ENCODE results near the gene DIPK1A. TPM values are rescaled to one million over a fixed set of nuclear protein-coding genes. Genes with fewer than 3 reads are reported as not detected.

Gene DIPK1A
- total RNA-seq, 1 experiment from 2014 or later, result 9.6 TPM

DNA sequence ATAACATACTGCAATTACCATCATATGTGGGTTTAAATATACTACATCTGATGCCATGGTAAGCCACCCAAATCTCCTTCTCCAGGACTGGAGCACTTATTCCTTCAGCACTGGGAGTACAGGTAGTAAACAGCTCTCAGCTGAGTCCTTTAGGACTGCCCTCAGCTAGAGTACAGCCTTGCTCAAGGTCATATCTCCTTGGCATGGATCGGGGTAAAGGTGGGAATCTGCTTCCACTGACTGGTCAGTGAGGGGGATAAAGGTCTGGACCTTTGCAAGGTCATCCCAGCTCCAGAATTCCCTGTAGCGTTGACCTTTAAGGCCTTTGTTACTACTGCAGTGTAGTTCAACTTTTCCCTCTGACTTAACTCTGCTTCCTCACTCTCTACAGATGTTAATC, 90.7 kb downstream of the DIPK1A start:
- Histone ChIP-seq H3K4me1 (no peaks in the 10 kb centered on the region), H3K36me3 (no peaks in the 10 kb centered on the region), H3K4me3 (no peak overlapping the region), H3K9me3 (replicated peaks) (0 out of 2 replicates have a peak, but pooled peaks cover 6% of the 10 kb centered on the region), H3K27me3 (no peaks in the 10 kb centered on the region), H3K27ac (no peak overlapping the region)
- DNase-seq, result no peak

DNA sequence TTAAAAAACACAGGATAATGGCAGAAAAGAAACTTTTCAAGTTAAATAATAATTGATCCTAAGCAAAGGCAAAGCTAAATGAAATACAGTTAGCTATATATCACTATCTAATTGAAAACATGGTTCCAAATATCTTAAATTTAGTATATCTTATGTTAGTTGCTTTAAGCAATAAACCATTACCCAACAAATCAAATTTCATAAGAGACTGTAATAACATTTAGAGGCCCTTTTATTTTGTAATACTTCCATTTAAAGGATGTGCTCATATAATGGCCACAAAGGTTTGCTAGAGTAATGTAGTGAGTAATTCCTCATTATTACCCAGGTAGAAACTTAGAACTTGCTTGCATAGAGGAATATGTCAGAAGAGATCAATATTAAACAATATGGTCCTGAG, 97.1 kb downstream of the DIPK1A start:
- DNase-seq, result no peak
- Histone ChIP-seq H3K36me3 (no peaks in the 10 kb centered on the region), H3K27ac (no peak overlapping the region), H3K27me3 (no peaks in the 10 kb centered on the region), H3K4me1 (peaks cover 5% of the 10 kb centered on the region; the same call in 1 of the 2 replicates), H3K9me3 (replicated peaks) (no peaks in the 10 kb centered on the region), H3K4me3 (no peak overlapping the region)

DNA sequence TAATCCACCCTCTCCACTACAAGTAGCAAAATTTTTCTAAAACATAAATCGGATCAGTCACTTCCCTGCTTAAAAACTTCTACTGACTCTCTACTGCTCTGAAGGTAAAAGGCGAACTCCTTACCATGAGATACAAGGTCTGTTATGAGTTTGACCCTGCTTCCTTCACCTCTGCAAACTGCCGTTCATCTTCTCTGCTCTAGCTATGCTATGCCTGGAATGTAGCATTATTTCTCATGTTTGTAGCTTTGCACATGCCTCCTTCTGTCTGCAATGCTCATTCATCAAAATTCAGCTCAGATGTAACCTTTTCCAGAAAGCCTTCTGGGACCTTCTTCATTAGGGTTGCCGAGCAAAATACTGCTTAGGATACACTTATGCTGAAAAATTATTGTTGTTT, 98.7 kb downstream of the DIPK1A start:
- Histone ChIP-seq H3K9me3 (replicated peaks) (no peaks in the 10 kb centered on the region), H3K27me3 (no peaks in the 10 kb centered on the region), H3K4me1 (peaks cover 5% of the 10 kb centered on the region; the same call in 1 of the 2 replicates), H3K4me3 (no peak overlapping the region), H3K27ac (no peak overlapping the region), H3K36me3 (no peaks in the 10 kb centered on the region)
- DNase-seq, result no peak

GRCh38 chr1:92859400-92860039, 101.7 kb downstream of the DIPK1A start:
- Histone ChIP-seq H3K27ac (no peak overlapping the region), H3K36me3 (no peaks in the 10 kb centered on the region), H3K4me1 (peaks cover 5% of the 10 kb centered on the region; the same call in 1 of the 2 replicates), H3K27me3 (no peaks in the 10 kb centered on the region), H3K4me3 (no peak overlapping the region), H3K9me3 (replicated peaks) (no peaks in the 10 kb centered on the region)
- DNase-seq, result no peak

DNA sequence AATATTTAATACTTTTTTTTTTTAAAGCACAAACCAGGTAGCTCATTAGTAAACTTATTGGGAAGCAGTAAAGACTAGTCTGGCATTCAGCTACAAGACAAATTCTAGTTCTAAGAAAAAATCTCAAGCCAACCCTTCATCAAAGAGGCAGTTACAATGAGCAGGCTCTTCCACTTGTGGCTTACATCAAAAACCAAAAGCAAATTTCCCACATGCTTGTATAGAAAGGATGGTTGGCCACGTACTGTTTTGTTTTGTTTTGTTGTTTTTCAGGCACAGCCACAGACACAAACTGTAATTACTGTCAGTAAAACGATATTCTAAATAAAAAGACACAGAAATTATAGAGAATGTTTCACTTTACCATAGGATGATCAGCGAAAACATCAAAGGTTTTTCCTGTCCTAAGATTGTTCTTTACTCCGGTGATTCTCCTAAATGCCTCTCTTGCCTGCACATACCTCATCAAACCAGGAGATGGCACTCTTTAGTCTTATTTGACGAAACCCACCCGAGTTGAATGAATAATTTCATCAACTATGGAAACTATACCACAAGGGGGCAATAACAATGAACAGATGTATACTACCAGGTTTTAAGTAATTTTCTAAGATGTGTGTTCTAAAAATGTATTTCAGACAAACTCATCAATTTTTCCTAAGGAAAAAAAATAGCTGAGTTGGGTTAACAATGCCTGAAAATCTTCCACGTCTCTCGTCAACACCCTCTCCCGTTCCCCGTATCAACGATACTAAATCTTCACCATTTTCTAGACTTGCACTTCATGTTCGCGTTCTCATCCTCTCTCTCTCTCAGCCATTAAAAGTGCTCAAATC, 102.5 kb downstream of the DIPK1A start:
- Histone ChIP-seq H3K4me1 (peaks cover 5% of the 10 kb centered on the region; the same call in 1 of the 2 replicates), H3K36me3 (no peaks in the 10 kb centered on the region), H3K27ac (no peak overlapping the region), H3K9me3 (replicated peaks) (no peaks in the 10 kb centered on the region), H3K4me3 (no peak overlapping the region), H3K27me3 (no peaks in the 10 kb centered on the region)
- DNase-seq, result peak; percentile 47 to 87

GRCh38 chr1:92857817-92858216, 103.4 kb downstream of the DIPK1A start:
- H3K9me3 ChIP-seq (replicated peaks), result no peaks in the 10 kb centered on the region
- no peak overlapping the region for H3K27ac ChIP-seq
- no peaks in the 10 kb centered on the region for H3K27me3 ChIP-seq
- no peak for DNase-seq
- H3K4me3 ChIP-seq, result no peak overlapping the region
- peaks cover 5% of the 10 kb centered on the region; the same call in 1 of the 2 replicates for H3K4me1 ChIP-seq
- H3K36me3 ChIP-seq, result no peaks in the 10 kb centered on the region

DNA sequence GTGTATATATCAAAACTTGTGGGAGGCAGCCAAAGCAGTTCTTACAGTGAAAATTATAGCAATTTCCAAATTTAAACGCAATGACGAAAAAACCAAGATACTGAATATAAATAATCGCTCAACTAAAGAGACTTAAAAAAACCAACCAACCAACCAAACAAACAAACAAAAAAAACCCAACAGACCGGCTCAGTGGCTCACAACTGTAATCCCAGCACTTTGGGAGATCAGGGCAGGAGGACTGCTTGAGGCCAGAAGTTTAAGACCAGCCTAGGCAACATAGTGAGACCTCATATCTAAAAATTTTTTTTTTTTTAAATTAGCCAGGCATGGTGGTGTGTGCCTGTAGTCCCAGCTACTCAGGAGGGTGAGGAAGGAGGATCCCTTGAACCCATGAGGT, 106.0 kb downstream of the DIPK1A start:
- Histone ChIP-seq H3K4me3 (no peak overlapping the region), H3K27ac (no peak overlapping the region), H3K27me3 (no peaks in the 10 kb centered on the region), H3K36me3 (no peaks in the 10 kb centered on the region), H3K9me3 (replicated peaks) (no peaks in the 10 kb centered on the region), H3K4me1 (peaks cover 5% of the 10 kb centered on the region; the same call in 1 of the 2 replicates)
- no peak for DNase-seq

DNA sequence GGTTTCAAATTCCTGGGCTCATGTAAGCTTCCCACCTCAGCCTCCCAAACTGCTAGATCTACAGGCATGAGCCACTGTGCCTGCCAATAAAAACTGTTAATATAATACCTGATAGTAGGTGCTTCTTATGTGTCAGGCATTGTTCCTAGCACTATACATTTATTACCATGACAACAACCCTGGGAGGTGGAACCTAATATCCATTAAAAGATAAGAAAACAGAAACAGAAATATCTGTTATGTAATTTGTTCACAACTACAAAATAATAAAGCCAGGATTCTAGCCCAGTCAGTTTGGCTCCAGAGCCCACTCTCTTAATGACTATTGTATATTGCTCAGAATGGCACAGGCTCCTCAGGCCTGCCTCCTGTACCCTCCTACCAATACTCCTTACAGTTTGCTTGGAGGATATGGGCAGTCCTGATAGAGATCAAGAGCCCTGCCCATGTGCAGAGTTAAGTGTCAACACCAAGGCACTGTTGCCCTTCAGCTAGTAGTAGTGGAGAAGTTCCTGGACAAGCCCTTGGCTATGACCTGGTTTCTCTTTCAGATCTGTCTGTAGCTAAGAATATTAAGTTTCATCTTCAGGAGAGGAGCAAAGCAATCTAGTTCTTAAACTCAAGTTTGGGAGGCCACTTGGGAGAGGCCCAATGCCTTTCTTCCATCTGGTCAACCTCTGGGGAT, 107.0 kb downstream of the DIPK1A start:
- Histone ChIP-seq H3K4me3 (no peak overlapping the region), H3K9me3 (replicated peaks) (no peaks in the 10 kb centered on the region), H3K4me1 (0 out of 2 replicates have a peak, but pooled peaks cover under 1% of the 10 kb centered on the region), H3K27me3 (no peaks in the 10 kb centered on the region), H3K36me3 (no peaks in the 10 kb centered on the region), H3K27ac (no peak overlapping the region)
- no peak for DNase-seq

GRCh38 chr1:92853299-92853698, 108.0 kb downstream of the DIPK1A start:
- Histone ChIP-seq H3K4me1 (no peaks in the 10 kb centered on the region), H3K9me3 (replicated peaks) (no peaks in the 10 kb centered on the region), H3K4me3 (no peak overlapping the region), H3K27ac (no peak overlapping the region), H3K36me3 (no peaks in the 10 kb centered on the region), H3K27me3 (no peaks in the 10 kb centered on the region)
- DNase-seq, result no peak

- DNase-seq, result peak in 1 of 2 experiments; percentile 52
- no peaks in the 10 kb centered on the region for H3K27me3 ChIP-seq
- H3K27ac ChIP-seq, result no peak overlapping the region
- H3K4me1 ChIP-seq, result no peaks in the 10 kb centered on the region
- H3K36me3 ChIP-seq, result no peaks in the 10 kb centered on the region
- no peak overlapping the region for H3K4me3 ChIP-seq
- no peaks in the 10 kb centered on the region for H3K9me3 ChIP-seq (replicated peaks)
These were observed 109.5 kb downstream of the DIPK1A start for GRCh38 chr1:92851729-92852128.

DNA sequence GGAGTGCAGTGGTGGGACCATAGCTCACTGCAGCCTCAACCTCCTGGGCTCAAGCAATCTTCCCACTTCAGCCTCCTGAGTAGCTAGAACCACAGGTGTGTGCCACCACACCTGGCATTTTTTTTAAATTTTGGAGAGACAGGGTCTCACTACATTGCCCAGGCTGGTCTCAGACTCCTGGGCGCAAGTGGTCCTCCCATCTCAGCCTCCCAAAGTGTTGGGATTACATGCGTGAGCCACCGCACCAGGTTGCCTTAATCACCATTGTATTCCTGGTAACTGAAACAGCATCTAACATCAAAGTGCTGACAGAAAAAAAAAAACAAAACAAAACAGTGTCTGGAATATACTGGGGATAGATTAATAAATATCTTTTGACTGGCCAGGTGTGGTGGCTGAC, 111.2 kb downstream of the DIPK1A start:
- no peaks in the 10 kb centered on the region for H3K27me3 ChIP-seq

GRCh38 chr1:92848201-92848600, 113.1 kb downstream of the DIPK1A start:
- Histone ChIP-seq H3K36me3 (peaks cover 14% of the 10 kb centered on the region), H3K4me3 (no peak overlapping the region), H3K27me3 (no peaks in the 10 kb centered on the region), H3K9me3 (replicated peaks) (no peaks in the 10 kb centered on the region), H3K4me1 (no peaks in the 10 kb centered on the region), H3K27ac (no peak overlapping the region)
- no peak for DNase-seq

More for the DNA sequence above, 111.2 kb downstream of the DIPK1A start:
- DNase-seq, result no peak
- Histone ChIP-seq H3K27ac (no peak overlapping the region), H3K9me3 (replicated peaks) (no peaks in the 10 kb centered on the region), H3K4me1 (no peaks in the 10 kb centered on the region), H3K4me3 (no peak overlapping the region), H3K36me3 (no peaks in the 10 kb centered on the region)

DNA sequence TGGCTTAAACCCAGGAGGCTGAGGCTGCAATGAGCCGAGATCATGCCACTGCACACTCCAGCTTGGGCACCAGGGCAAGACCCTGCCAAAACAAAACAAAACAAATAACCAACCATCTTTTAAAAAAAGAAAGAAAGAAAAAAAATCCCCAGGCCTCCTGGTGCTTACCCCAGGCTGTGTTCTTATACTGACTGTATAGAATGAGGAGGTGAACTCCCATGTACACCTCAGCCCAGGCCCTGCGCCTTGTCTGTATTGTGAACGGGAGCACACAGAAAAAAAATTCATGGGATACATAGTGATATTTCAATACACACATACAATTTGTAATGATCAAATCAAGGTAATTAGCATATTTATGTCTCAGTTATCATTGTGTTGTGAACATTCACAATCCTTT, 115.4 kb downstream of the DIPK1A start:
- Histone ChIP-seq H3K27ac (no peak overlapping the region), H3K4me1 (no peaks in the 10 kb centered on the region), H3K36me3 (peaks cover 37% of the 10 kb centered on the region), H3K4me3 (no peak overlapping the region), H3K27me3 (no peaks in the 10 kb centered on the region), H3K9me3 (replicated peaks) (no peaks in the 10 kb centered on the region)
- no peak for DNase-seq

GRCh38 chr1:92844439-92844838, 116.8 kb downstream of the DIPK1A start:
- Histone ChIP-seq H3K27me3 (no peaks in the 10 kb centered on the region), H3K4me1 (no peaks in the 10 kb centered on the region), H3K36me3 (peaks cover 52% of the 10 kb centered on the region), H3K9me3 (replicated peaks) (no peaks in the 10 kb centered on the region), H3K4me3 (no peak overlapping the region), H3K27ac (no peak overlapping the region)
- no peak for DNase-seq

All from SJCRH30 (cell line).